D341Med (cell line): ENCODE data around the gene TMCC3.

Experiments used
- DNase-seq: peaks from one replicate; pipeline ENCODE4 v3.0.0; 2012; ENCODE audit warnings: low spot score

TMCC3 gene

GRCh38 chr12:94673496-94673895 is 23.1 kb upstream of the TMCC3 start:
- no peak for DNase-seq

DNA sequence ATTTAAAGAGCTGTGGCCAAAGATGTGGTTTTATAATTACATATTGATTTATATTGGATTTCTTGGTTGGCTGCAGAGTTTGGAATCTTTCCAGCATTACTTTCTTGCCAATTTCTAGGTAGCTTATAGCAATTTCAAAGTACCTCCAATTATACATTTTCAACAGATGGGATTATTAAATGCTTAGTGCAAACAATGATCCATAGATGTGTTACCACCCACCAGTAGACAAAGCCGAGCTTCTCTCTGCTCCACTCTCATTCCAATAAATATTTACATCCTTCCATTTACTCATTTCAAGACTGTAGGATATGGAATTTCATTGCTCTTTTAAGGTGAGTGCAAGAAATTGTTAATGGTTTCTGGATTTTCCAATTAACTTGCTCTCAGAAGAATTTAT is 21.6 kb upstream of the TMCC3 start:
- no peak for DNase-seq

GRCh38 chr12:94670898-94671297 is 20.5 kb upstream of the TMCC3 start:
- DNase-seq = no peak

DNA sequence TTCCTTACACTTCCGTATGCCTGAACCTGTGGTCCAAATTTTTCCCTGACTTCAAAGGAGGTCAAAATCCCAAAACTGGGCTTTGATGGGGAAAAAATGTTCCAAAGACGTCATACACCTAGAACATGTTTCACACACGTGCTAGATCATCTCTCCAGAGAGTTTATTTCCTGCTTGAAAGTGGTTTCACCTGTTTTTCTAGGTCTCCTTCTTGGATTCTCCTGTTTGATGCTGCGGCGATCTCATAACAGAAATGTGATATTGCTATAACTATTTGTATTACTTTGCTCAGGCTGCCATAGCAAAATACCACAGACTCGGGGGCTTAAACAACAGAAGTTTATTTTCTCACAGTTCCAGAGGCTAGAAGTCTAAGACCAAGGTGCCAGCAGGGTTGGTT is 19.7 kb upstream of the TMCC3 start:
- no peak for DNase-seq

DNA sequence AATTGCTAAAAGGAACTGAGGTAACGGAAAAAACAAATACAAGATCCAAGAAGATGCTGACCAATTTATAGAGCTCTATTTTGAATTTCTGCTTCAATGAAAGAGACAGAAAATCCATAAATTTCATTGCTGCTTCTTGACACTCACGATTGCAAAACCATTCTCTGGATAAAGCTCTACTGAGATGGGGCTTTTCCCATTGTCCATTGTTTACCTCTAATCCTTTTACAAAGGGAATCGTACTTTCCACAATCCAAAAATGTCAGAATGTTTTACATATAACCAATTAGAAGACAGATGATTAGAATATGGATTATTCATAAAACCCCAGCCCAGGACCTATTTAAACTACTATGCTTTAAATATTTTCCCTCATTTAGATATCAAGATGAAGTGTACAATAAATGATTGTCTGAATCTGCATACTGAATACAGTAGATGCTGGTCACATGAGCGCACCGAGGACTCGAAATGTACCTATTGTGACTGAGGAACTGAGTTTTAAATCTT is 16.7 kb upstream of the TMCC3 start:
- DNase-seq = no peak

DNA sequence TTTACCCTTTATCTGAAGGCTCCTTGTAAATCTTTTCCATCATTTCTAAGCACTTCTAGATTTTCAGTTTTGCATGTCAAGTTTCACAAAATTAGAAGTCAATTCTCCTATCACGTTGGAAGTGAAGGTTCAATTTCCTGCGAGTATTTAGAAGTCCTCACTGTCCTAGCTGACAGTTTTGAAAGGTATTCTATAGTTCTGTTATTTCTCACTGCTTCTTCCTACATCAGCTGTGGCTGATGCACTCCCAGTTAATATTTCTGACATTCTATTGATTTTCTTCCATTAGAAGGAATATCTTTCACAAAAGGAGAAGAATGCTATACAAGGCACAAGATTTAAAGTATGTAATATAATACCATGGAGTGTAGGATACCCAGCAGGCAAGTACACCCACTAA is 15.8 kb upstream of the TMCC3 start:
- no peak for DNase-seq

- DNase-seq = no peak
These were observed 13.3 kb upstream of the TMCC3 start for GRCh38 chr12:94663702-94664101.

DNA sequence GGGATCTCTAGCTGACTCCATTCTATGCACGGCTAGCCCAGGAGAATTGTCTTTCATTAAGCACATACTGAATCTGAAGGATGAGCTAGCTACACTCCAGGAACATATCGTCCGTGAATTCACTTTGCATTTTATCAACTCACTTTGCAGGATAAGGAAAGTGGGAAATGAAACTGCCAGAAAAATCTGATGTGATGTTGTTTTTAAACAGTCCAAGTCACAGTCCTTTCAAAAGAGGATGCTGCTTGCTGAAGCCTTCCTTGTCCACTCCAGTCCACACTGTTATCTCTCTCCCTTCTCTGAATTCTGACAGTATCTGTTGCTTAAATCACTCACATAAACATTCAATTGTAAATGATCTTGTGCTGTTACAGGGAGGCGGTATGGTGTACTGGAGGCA is 12.7 kb upstream of the TMCC3 start:
- DNase-seq = no peak

DNA sequence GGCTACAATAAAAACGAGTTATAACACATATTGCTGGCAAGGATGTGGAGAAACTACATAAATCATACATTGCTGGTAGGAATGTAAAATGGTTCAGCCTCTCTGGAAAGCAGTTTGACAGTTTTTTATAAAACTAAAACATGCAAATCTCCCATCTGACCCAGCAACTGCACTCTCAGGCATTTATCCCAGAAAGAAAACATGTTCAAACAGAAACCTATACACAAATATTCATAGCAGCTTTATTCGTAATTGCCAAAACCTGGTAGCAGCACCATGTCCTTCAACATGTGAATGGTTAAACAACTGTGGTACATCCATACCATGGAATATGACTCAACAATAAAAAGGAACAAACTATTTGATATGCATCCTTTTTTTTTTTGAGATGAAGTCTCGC is 10.1 kb upstream of the TMCC3 start:
- no peak for DNase-seq

- DNase-seq = no peak
These were observed 9.1 kb upstream of the TMCC3 start for GRCh38 chr12:94659346-94659930.

DNA sequence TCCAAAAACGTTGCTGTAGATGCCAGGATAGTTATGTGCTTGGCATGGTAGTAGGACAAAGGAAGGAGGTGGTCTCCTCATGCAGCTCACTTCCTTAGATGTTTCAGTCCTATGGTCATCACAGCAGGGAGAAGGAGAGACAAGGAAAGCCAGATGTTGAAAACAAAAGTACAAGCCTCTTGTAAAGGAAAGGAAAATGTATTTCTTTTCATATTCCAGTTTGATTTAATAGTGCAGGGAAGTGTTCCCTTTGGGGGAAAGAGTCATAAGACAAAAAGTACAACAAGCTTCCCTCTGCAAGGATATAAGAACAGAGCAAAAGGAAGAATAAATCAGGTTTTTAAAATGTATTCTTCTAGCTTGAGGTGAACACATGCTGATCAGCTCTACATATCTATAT is 8.6 kb upstream of the TMCC3 start:
- DNase-seq = no peak

- DNase-seq = no peak
These were observed 6.2 kb upstream of the TMCC3 start for GRCh38 chr12:94656556-94656955.

GRCh38 chr12:94649349-94650142 is 811 bp downstream of the TMCC3 start:
- DNase-seq = peak; percentile 79

- DNase-seq = no peak
These were observed 1.8 kb downstream of the TMCC3 start for GRCh38 chr12:94648578-94648977.

DNA sequence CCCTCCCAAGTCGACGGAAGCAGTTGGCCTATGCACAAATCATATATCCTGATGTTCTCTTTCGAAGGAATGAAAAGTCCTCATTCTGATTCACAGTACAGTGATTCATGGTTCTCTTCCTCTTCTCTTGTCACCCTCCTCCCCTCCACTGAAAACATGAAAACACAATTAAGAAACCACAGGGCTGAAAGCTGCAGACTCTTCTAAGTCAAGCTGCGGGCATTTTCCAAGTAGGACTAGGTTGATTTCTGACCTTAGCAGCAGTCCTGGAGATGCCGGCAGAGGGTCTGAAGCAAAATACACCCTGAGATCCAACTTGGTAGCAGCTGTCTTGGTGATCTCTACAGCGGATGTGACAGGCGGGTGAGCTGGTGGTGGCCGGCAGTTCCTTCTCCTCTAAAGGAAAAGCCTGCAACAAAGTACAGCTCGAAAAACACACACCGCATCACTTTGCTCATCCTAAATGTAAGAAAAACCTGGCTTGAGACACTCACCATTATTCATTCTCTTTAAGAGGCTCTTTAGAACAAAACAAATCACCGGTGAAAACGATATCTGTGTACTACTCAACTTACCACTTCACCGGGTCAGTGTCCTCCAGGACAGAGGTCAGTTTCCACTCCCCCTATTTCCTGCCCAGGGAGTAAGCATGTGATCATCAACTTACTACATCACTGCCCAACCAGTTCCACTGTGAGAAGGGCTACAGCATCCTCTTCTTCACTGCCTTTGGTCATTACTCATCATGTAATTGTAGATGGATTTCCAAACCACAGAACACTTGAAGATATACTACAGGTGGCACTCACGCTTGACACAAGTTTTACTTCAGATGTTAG is 6.0 kb downstream of the TMCC3 start:
- DNase-seq = no peak

DNA sequence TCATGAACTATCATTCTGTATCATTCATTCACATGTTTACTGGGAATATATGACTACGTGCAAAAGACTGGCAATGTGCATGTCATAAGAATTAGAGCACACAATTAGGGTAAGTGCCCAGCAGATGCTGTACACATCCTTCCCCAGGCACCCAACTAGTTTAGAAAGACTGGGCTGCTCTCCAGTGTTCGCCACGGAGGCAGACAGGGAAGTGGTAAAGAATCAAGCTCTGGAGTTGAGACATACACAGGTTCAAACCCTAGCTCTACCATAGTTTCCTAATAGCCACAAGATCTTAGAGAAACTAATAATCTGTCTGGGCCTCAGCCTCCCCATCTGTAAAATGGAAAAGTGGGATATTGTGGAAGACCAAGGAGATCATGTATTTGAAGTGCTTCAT is 6.8 kb downstream of the TMCC3 start:
- DNase-seq = no peak

GRCh38 chr12:94641283-94641682 is 9.1 kb downstream of the TMCC3 start:
- DNase-seq = no peak

DNA sequence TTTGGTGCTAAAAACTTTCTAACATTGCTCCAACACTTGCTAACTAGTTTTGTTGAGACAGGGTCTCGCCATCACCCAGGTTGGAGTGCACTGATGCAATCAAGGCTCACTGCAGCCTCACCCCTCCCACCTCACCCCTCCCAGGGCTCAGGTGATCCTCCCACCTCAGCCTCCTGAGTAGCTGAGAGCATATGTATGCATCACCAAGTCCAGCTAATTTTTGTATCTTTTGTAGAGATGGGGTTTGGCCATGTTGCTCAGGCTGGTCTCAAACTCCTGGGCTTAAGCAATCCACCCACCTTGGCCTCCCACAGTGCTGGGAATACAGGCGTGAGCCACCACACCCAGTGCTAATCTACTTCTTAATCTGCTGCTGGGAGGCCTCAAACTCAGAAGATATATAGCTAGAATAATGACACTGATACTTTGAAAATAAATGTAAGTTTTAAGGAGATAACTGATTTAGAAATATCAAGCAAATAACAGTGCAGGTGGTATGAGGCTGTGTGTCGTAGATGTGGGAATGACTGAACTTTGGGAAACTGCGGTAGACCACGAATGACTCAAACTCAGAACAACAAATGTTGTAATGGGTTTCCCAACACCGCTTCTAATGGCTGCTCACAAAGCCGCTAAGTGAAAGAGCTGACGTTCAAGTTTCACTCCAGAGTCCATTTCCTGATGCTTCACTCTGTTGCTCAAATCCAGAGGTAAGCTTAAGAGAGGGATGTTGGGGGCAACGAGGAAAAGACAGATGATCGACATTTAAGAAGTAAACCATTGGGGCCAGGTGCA is 10.0 kb downstream of the TMCC3 start:
- no peak for DNase-seq

GRCh38 chr12:94638521-94638920 is 11.8 kb downstream of the TMCC3 start:
- DNase-seq = no peak

DNA sequence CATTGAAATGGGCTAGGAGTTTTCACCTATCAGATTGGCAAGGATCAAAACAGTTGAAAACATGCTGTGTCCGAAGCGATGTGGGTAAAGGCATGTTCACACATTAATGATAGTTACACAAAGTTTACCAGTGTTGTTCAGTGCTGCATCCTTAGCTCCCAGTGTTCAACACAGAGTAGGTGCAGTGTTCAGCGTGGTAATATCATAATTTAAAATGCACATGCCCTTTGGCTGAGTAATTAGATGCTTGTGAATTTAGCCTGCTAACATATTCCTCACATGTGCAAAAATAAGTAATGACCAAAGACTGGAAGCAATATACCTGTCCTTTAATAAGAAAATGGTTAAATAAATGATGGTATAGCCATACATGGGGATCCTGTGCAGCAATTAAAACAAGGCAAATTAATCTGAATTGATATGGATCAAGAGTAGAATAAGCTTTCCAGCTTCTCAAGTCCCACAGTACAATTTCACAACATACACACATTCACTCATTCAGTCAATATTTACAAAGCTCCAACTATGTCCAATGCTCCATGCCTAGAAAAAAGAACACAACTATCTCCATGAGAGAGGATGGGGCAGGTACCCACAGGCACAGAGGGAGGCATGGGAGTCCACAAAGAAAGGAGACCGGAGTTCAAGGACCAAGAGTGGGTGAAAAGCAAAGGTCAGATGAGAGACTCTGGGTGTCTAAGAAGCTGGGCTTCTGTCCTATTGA is 12.8 kb downstream of the TMCC3 start:
- no peak for DNase-seq

GRCh38 chr12:94636462-94637085 is 13.8 kb downstream of the TMCC3 start:
- no peak for DNase-seq
